Posterior cingulate gyrus (tissue), 11 donors: Measurements from ENCODE around the gene LMBRD1.

ENCODE experiments used
- DNase-seq, 10 donors: peaks; one replicate each; pipeline versions ENCODE4 v3.0.0 to v3.0.0-alpha.2; 2020 to 2021; ENCODE audit warnings: mixed read lengths in 3 of 10
- intact Hi-C: fragments of 100-400 bp; cut with DNase I; formaldehyde crosslinking; loops from one replicate; pipeline ENCODE4 v1.15.1; 2023

LMBRD1 gene

GRCh38 chr6:69650703-69651102 is 146.1 kb downstream of the LMBRD1 start:
- intact Hi-C loops, result no loop called here
- no peak for DNase-seq

GRCh38 chr6:69647726-69648125 is 149.1 kb downstream of the LMBRD1 start:
- intact Hi-C loops, result no loop called here
- DNase-seq, result no peak

- DNase-seq, result no peak
- intact Hi-C loops, result no loop called here
These were observed 153.1 kb downstream of the LMBRD1 start for GRCh38 chr6:69643688-69644087.

GRCh38 chr6:69632932-69633331 is 163.9 kb downstream of the LMBRD1 start:
- no peak for DNase-seq
- intact Hi-C loops, result no loop called here

- DNase-seq, result no peak
These were observed 165.1 kb downstream of the LMBRD1 start for GRCh38 chr6:69631552-69632346.

GRCh38 chr6:69630767-69631166 is 166.0 kb downstream of the LMBRD1 start:
- no peak for DNase-seq
- intact Hi-C loops, result no loop called here

More at GRCh38 chr6:69631552-69632346, 165.1 kb downstream of the LMBRD1 start:
- intact Hi-C loops, result no loop called here

- no peak for DNase-seq
- intact Hi-C loops, result no loop called here
These were observed 169.2 kb downstream of the LMBRD1 start for GRCh38 chr6:69627625-69628024.

- intact Hi-C loops, result no loop called here
These were observed 171.9 kb downstream of the LMBRD1 start for GRCh38 chr6:69624944-69625343.

More at GRCh38 chr6:69624944-69625343, 171.9 kb downstream of the LMBRD1 start:
- DNase-seq, result no peak
